Parathyroid adenoma (tissue), 2 donors: ENCODE data around the gene PDE6B.

Experiments used
- H2AFZ ChIP-seq: fragments of 300-600 bp; sonication (generic); one replicate; pipeline ENCODE4 v1.7.0; 2017; ENCODE audit warnings: antibody characterized with exemption, mild to moderate bottlenecking
- H3K27ac ChIP-seq: fragments of 300-600 bp; sonication (generic); one replicate; pipeline ENCODE4 v1.7.0; 2017
- H3K27me3 ChIP-seq: fragments of 300-600 bp; sonication (generic); one replicate; pipeline ENCODE4 v1.7.0; 2017; ENCODE audit warnings: low read length; ENCODE audit not compliant: control insufficient read depth, insufficient read depth
- H3K36me3 ChIP-seq: fragments of 300-600 bp; sonication (generic); one replicate; pipeline ENCODE4 v1.7.0; 2017; ENCODE audit warnings: low read length; ENCODE audit not compliant: control insufficient read depth, insufficient read depth
- H3K4me1 ChIP-seq: fragments of 300-600 bp; sonication (generic); one replicate; pipeline ENCODE4 v1.7.0; 2017; ENCODE audit warnings: control low read depth
- H3K4me2 ChIP-seq: fragments of 300-600 bp; sonication (generic); one replicate; pipeline ENCODE4 v1.7.0; 2017; ENCODE audit warnings: low read length
- H3K4me3 ChIP-seq: fragments of 300-600 bp; sonication (generic); one replicate; pipeline ENCODE4 v1.7.0; 2017; ENCODE audit warnings: low read depth, low read length
- H3K79me2 ChIP-seq: fragments of 300-600 bp; sonication (generic); one replicate; pipeline ENCODE4 v1.7.0; 2017; ENCODE audit warnings: control low read depth
- H3K9ac ChIP-seq: fragments of 300-600 bp; sonication (generic); one replicate; pipeline ENCODE4 v1.7.0; 2017; ENCODE audit warnings: mild to moderate bottlenecking
- H3K9me3 ChIP-seq: fragments of 300-600 bp; sonication (generic); one replicate; pipeline ENCODE4 v1.7.0; 2017; ENCODE audit warnings: low read length; ENCODE audit not compliant: control insufficient read depth
- TF ChIP-seq, protein P1 (sequence below): fragments of 300-600 bp; sonication (generic); IDR thresholded peaks from one replicate; pipeline ENCODE4 v1.7.0; 2017; ENCODE audit warnings: antibody characterized with exemption, mild to moderate bottlenecking
- donor health status: primary hyperparathyroidism.

PDE6B gene

DNA sequence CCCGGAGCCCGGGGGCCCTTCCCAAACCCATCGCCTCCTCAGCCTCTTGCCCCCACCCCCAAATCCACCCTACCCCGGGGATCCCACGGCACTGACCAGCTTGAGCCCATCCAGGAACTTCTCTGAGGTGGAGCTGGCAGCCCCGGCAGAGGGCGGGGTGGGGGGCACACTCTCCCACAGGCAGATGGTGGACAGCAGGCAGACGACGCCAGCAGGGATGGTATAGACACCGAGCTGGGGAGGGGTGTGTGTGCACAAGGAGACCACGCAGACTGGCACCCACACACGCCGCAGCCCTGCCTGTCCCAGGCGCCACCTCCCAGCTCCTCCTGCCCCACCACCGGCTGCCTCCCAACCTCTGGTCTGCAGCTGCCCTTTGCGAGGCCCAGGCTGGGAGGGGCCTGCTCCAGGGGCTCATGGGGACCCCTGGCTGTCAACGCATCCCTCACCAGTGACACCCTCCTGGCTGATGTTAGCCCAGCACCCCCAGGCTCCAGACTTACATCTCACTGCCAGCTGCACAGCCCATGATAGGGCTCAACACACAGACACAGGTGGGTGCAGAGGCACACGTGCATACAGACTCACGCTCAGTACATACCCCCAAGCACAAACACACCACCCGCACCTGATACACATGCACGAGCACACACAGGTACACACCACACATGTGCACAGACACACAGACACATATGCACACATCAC, 59.4 kb downstream of the PDE6B start:
- no peak overlapping the region for H3K4me3 ChIP-seq
- no peaks in the 10 kb centered on the region for H3K9me3 ChIP-seq
- H3K79me2 ChIP-seq: no peaks in the 10 kb centered on the region
- H3K27ac ChIP-seq: no peak overlapping the region
- no peaks in the 10 kb centered on the region for H3K27me3 ChIP-seq
- H3K4me1 ChIP-seq: no peaks in the 10 kb centered on the region
- TF ChIP-seq, protein P1, sequence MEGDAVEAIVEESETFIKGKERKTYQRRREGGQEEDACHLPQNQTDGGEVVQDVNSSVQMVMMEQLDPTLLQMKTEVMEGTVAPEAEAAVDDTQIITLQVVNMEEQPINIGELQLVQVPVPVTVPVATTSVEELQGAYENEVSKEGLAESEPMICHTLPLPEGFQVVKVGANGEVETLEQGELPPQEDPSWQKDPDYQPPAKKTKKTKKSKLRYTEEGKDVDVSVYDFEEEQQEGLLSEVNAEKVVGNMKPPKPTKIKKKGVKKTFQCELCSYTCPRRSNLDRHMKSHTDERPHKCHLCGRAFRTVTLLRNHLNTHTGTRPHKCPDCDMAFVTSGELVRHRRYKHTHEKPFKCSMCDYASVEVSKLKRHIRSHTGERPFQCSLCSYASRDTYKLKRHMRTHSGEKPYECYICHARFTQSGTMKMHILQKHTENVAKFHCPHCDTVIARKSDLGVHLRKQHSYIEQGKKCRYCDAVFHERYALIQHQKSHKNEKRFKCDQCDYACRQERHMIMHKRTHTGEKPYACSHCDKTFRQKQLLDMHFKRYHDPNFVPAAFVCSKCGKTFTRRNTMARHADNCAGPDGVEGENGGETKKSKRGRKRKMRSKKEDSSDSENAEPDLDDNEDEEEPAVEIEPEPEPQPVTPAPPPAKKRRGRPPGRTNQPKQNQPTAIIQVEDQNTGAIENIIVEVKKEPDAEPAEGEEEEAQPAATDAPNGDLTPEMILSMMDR: no peak
- no peak overlapping the region for H3K4me2 ChIP-seq
- no peaks in the 10 kb centered on the region for H3K36me3 ChIP-seq
- no peak overlapping the region for H2AFZ ChIP-seq
- H3K9ac ChIP-seq: no peak overlapping the region

DNA sequence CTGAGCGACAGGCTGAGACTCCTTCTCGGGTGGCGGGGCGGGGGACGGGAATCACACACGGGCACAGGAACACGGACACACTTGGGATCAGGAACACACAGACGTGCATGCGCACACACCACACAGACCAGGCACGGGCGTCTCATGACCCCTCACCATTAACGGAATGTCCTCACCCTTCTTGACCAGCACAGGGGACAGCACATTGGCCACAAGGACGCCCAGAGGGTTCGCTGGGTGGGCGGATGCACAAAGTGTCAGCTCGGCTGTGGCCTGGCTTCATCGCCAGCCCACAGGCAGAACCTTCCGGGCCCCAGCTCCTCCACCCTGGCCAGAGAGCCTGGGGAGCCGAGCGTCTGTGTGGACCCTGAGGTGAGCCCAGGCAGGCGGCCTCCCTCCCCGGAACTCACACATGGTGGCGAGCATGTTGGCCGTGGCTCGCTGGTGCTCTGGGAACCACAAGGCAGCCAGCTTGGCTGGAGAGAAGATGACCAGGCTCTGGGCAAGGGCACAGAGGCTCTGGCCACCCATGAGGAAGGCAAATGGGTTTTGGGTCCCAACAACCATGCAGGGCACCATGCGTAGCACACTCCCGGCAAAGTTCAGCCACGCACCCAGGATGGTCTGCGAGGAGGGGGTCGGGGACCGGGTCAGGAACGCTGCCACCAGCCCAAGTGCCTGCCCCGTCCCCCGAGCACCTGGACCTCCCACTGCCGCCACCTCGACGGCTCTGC, 60.5 kb downstream of the PDE6B start:
- Histone ChIP-seq H3K4me1 (no peaks in the 10 kb centered on the region), H3K27me3 (no peaks in the 10 kb centered on the region), H3K9me3 (no peaks in the 10 kb centered on the region), H3K4me2 (no peak overlapping the region), H3K79me2 (no peaks in the 10 kb centered on the region), H3K4me3 (no peak overlapping the region), H3K27ac (no peak overlapping the region), H2AFZ (no peak overlapping the region), H3K9ac (no peak overlapping the region), H3K36me3 (no peaks in the 10 kb centered on the region)
- TF ChIP-seq, protein P1: no peak

DNA sequence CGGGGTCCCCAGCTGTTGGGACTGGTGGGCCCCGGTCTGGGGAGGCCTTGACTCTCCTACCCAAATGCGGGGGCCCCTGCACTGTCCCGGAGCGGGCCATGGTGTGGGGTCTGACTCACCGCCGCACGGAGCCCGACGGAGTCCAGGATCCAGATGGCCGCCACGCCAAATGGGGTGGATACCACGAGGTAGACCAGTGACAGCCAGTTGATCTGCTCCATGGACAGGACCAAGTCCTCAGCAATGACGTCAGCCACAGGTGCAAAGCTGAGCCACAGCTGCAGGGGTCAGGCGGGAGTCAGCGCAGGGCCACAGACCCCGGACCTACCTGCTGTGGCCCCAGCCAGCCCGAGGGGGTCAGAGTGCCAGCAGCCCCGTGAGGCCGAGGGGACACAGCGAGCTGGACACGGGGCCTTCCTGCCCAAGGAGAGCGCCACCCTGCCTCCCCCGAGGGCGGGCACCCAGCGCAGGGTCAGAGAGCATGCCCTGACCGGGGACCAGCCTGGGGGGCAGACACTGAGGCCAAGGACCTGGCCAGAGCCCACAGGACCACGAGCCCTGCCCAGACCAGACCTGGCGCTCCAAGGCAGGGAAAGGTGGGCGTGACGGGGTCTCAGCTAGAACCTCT, 61.2 kb downstream of the PDE6B start:
- Histone ChIP-seq H3K9me3 (no peaks in the 10 kb centered on the region), H3K9ac (no peak overlapping the region), H3K4me3 (no peak overlapping the region), H3K79me2 (no peaks in the 10 kb centered on the region), H3K4me2 (no peak overlapping the region), H3K36me3 (no peaks in the 10 kb centered on the region), H3K27me3 (no peaks in the 10 kb centered on the region), H3K27ac (no peak overlapping the region), H2AFZ (no peak overlapping the region), H3K4me1 (no peaks in the 10 kb centered on the region)
- TF ChIP-seq, protein P1: no peak

DNA sequence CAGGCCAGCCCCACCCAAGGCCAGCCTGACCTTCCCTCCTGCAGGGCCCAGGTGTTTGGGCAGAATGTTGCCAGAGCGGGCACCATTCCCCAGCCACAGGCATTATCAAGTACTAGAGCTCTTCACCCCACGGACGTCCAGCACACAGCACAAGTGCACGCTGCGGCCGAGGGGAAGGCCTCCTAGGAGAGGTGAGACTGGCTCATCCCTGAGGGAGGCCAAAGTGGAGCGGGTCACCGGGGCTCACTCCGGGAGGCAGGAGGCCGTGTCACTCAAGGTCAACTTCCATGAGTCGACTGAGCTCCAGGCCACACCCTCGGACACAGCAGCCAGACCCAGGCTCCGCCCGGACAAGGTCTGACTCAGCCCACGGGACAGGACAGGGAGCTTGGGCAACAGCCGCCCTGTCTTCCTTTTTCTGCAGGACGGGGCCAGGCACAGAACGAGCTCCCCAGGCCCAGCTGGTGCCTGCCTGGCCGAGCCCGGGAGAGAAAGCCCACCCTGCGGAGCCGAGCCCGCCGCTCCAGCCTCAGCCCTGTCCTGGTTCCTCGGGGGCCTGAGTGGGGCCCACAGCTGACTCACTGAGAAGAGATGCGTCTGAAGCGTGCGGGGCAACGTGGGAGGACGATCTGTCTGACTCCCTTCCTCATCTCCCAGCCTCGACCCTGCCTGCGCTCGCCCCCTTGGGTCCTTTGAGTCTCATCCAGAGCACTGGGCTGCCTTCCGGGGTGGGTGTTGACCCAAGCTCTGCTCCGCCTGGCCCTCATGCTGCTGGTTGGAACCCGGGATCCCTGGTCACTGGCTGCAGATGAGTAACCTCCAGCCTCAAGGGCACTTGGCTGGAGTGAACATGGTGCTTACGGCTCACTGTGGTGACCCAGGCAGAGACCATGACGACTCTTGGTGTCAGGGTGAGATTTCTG, 61.9 kb downstream of the PDE6B start:
- no peak overlapping the region for H3K9ac ChIP-seq
- TF ChIP-seq, protein P1: no peak
- no peak overlapping the region for H2AFZ ChIP-seq
- no peak overlapping the region for H3K27ac ChIP-seq
- no peaks in the 10 kb centered on the region for H3K4me1 ChIP-seq
- no peak overlapping the region for H3K4me3 ChIP-seq
- H3K27me3 ChIP-seq: no peaks in the 10 kb centered on the region
- no peaks in the 10 kb centered on the region for H3K79me2 ChIP-seq
- no peak overlapping the region for H3K4me2 ChIP-seq
- H3K36me3 ChIP-seq: no peaks in the 10 kb centered on the region
- H3K9me3 ChIP-seq: no peaks in the 10 kb centered on the region
